AG08396 (cell line): ENCODE measurements around the gene E2F1.
"Not testable (repeated sequence)": the region's sequence is repeated elsewhere in the genome, so short reads cannot be mapped to it uniquely, and the experiment has no call there.

ENCODE experiments used
- DNase-seq: peaks from one replicate; pipeline ENCODE4 v3.0.0; 2012; ENCODE audit warnings: low spot score, mixed read lengths

Gene E2F1

GRCh38 chr20:33640287-33640686 is 45.9 kb downstream of the E2F1 start:
- DNase-seq = no peak

DNA sequence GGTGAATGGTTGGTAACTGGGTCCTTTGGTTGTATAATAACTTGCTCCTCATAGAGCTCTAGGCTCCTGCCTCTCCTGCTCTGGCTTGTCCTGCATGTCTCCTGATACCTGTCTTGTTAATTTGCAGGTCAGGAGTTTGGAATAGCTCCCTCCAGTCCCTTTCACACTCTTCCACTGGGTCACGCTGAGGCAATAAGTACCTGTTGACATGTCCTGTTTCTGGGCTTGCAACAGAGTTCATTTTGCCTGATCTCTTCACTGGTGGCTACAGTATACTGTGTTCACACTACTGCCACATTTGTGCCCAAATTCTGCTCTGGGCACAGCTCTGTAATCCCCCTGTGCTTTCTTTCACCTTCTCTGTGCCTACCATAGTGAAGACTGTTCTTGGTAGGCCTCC is 49.4 kb downstream of the E2F1 start:
- no peak for DNase-seq

GRCh38 chr20:33635341-33635740 is 50.8 kb downstream of the E2F1 start:
- no peak for DNase-seq

- DNase-seq = not testable (repeated sequence)
Measured at GRCh38 chr20:33631910-33632309, 54.3 kb downstream of the E2F1 start.

DNA sequence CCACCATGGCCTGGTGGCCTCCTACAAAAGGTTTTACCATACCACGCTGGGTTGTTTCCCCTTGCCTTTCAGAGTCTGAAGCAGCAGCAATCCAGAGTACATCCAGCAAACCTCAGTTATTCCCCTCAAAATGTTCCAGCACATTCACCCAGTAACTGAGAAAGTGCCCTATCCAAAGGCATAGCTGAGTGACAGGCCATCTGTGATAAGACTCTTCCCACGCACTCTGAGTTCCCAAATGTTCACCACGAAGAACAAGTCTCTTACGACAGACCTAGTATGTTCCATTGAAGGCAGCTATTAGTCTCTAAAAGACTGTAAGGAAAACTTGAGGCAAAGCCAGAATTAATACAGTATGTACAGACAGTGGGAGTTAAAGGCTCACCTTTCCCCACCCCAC is 55.7 kb downstream of the E2F1 start:
- no peak for DNase-seq

DNA sequence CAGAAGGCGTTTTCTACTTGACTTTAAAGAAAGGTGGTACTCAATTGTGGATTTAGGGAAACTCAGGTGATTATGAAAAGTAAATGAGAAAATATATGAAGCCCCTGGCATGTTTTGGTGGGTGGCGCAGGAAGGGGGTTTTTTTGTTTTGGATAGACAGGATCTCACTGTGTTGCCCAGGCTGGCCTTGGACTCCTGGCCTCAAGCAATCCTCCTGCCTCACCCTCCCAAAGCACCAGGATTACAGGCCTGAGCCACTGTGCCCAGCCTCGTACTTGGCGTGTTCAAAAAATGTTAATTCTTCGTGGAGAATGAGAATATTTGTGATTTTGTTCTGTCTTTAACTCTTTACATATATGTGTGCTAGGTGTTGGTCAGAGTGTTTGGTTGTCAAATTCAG is 56.2 kb downstream of the E2F1 start:
- DNase-seq = no peak

DNA sequence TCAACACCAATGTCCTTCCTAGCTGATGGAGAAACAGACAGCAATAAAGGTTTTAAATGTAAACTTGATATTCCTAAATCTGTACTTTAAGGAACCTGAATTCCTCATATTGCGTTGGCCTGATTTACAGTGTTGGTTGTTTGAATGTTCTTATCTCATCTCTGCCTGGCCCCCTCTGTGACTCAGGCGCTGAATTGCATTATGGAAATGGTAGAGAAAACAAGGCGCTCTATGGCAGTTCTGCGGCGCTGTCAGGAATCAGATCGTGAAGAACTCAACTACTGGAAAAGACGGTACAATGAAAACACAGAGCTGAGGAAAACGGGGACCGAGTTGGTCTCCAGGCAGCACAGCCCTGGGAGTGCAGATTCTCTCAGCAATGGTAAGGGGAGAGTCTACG is 56.7 kb downstream of the E2F1 start:
- no peak for DNase-seq

DNA sequence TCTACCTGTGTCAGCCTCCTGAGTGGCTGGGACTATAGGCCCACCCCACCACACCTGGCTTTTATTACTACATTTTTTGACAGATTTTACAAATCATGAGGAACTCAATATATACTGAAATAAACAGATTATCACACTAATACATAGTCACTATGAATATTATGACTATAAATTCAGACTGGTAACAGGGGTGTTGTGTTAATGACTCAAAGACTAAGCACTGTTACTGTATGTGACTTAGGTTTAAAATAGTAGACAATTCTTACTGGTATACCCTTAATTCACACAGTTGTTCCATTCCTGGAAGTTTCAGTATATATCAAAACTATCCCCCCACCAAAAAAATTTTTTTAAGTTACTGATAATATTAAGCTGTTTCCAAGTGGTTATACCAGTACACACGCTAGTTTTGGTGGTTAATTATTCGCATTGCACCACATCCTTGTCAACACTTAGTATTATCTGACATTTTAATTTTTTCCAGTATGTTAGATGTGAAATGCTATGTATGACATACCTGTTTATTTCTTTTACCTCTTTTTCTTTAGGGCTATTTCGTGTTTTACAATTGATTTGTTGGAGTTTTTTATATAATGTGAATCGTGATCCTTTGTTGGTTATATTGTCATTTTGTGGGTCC is 58.5 kb downstream of the E2F1 start:
- no peak for DNase-seq

- no peak for DNase-seq
Measured at GRCh38 chr20:33626190-33626589, 60.0 kb downstream of the E2F1 start.
